Right atrium auricular region (tissue), 2 donors: Measurements from ENCODE around the gene NDUFS6. TPM values are rescaled to one million over a fixed set of nuclear protein-coding genes. Genes with fewer than 3 reads are reported as not detected.

Experiments
- DNase-seq: peaks from one replicate; pipeline ENCODE4 v3.0.0-alpha.2; 2019; ENCODE audit warnings: low spot score
- H3K27ac ChIP-seq, 2 donors: fragments of 200-600 bp; sonication (generic); 1 replicate in 1 of 2; 2 replicates in 1 of 2; pipeline ENCODE4 v1.5.1; 2016 to 2019
- H3K27me3 ChIP-seq, 2 donors: fragments of 200-600 bp; sonication (generic); one replicate each; pipeline versions ENCODE4 v1.5.1 to v1.6.0; 2017 to 2019
- H3K36me3 ChIP-seq: fragments of 200-600 bp; sonication (generic); one replicate; pipeline ENCODE4 v1.5.1; 2016
- H3K4me1 ChIP-seq, 2 donors: fragments of 200-600 bp; sonication (generic); one replicate each; pipeline versions ENCODE4 v1.5.1 to v1.6.0; 2017 to 2019
- H3K4me3 ChIP-seq, 2 donors: fragments of 200-600 bp; sonication (generic); 1 replicate in 1 of 2; 2 replicates in 1 of 2; pipeline ENCODE4 v1.5.1; 2017 to 2019; ENCODE audit warnings: mild to moderate bottlenecking in 1 of 2, moderate library complexity in 1 of 2
- H3K9me3 ChIP-seq, 2 donors: fragments of 200-600 bp; sonication (generic); one replicate each; pipeline ENCODE4 v1.5.1; 2019
- CTCF ChIP-seq, 2 donors: fragments of 200-600 bp; sonication (generic); IDR thresholded peaks; one replicate each; pipeline ENCODE4 v1.5.1; 2019; ENCODE audit warnings: antibody characterized with exemption in 2 of 2
- total RNA-seq, 2 donors: library from RNA; depleted of rRNA; stranded (reverse); fragments of >200 nt; gene quantifications; one replicate each; pipeline ENCODE4 v1.1.0, GENCODE V29; 2016

The NDUFS6 gene
- total RNA-seq, 2 donors from 2014 or later: 130 to 135 TPM

DNA sequence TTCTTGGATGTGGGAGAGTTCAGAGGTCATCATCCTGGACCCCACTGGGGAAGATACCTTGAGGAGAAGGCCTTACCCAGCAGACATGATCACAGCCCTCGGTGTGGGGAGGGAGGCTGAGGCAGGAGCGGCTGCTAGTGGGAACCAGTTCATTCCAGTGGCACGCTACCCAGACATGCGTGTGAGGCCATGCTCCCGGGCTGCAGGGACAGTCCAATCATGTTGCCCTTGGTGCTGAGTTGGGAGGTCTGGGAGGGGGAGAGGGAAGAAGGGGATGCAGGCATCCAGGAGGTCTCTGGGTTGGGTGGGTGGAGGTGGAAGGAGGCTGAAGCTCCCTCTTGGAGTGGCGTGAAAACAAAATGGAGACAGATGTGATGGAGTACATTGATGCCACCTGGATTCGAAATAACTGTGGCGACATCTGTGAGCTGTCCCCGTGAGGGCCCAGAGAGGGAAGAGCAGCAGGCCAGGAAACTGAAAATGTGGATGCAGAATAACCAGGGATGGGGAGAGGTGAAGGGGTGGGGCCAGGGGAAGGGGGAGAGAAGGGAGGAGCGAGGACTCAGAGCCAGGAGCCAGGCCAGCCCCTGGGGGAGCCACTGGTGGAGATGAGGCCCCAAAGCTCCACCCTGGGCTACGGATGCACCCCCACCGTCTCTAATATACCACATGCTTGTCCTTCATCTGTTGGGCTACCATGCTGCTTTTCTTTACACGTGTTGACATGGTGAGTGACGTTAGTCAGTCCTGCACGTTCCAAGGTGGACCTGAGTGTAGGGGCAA lies 16.2 kb downstream of the NDUFS6 start:
- Histone ChIP-seq H3K9me3 (no peaks in the 10 kb centered on the region), H3K36me3 (peaks cover 81% of the 10 kb centered on the region)
- TF ChIP-seq CTCF (IDR thresholded peaks at IDR 0.05): no peak

GRCh38 chr5:1818784-1819183 lies 17.6 kb downstream of the NDUFS6 start:
- no peaks in the 10 kb centered on the region for H3K4me1 ChIP-seq
- peaks cover 72% of the 10 kb centered on the region for H3K36me3 ChIP-seq

More for the DNA sequence above, 16.2 kb downstream of the NDUFS6 start:
- Histone ChIP-seq H3K27ac (no peak overlapping the region), H3K4me1 (no peaks in the 10 kb centered on the region), H3K4me3 (no peak overlapping the region), H3K27me3 (no peaks in the 10 kb centered on the region)
- DNase-seq: no peak

DNA sequence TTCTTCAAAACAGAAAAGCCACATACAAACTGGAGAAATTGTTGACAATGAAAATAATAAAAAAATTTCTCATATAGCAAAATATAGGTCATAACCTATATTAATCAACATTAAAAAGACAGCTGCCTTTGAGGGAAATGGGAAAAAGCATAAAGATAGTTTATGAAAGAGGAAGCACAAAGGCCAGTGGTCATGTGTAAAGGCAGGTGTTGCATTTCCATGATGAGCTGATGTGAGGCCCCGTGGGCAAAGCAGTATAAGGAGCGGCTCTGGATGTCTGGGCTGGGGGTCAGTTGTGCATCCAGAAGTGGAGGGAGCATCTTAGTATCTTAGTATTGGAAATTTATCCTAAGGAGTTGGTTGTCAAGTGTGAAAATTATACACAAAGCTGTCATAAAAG lies 18.3 kb downstream of the NDUFS6 start:
- H3K4me3 ChIP-seq: no peak overlapping the region
- no peaks in the 10 kb centered on the region for H3K27me3 ChIP-seq
- no peaks in the 10 kb centered on the region for H3K4me1 ChIP-seq
- no peaks in the 10 kb centered on the region for H3K9me3 ChIP-seq
- no peak for TF ChIP-seq CTCF (IDR thresholded peaks at IDR 0.05)
- H3K36me3 ChIP-seq: peaks cover 69% of the 10 kb centered on the region
- DNase-seq: no peak
- no peak overlapping the region for H3K27ac ChIP-seq

More at GRCh38 chr5:1818784-1819183, 17.6 kb downstream of the NDUFS6 start:
- no peak overlapping the region for H3K27ac ChIP-seq
- no peak for DNase-seq
- no peaks in the 10 kb centered on the region for H3K9me3 ChIP-seq
- no peaks in the 10 kb centered on the region for H3K27me3 ChIP-seq
- TF ChIP-seq CTCF (IDR thresholded peaks at IDR 0.05): no peak
- no peak overlapping the region for H3K4me3 ChIP-seq

DNA sequence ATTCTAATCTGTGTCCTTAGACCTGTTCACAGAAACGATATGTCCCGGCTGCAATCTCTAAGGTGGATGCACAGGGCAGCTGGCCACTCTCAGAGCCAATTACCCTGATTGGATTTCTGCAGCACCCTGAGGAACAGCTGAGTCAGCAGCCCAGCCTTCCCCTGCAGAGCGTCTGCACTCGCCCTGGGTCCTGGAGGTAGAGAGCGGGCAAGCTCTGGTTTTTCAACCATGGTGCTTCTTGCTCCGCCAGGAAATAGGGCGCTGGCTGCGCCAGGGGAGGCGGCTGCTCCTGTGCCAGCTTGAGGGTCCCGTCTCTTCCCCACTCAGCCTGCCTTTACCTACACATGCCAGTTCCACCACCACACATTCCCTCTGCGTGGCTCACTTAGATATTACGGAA lies 19.2 kb downstream of the NDUFS6 start:
- Histone ChIP-seq H3K4me3 (no peak overlapping the region), H3K36me3 (peaks cover 69% of the 10 kb centered on the region), H3K9me3 (no peaks in the 10 kb centered on the region), H3K27ac (no peak overlapping the region), H3K27me3 (no peaks in the 10 kb centered on the region), H3K4me1 (no peaks in the 10 kb centered on the region)
- no peak for DNase-seq
- no peak for TF ChIP-seq CTCF (IDR thresholded peaks at IDR 0.05)

DNA sequence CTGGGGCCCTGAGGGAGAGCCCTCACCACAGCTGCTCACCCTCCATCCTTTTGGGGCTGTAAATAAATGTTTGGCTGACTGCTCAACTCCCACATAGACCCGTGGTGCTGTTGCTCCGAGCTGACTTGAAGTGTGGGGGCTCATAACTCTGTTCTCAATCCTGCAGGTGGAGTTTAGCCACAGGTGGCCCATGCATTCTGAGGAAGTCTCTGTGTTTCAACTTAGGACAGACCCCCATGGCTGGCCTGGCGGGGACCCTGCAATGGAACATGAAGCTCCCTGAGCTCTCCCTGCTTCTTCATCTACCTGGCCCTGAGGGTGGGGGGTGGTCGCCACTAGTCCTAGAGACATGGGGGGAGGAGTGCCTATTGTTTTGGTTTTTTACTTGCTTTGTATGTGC lies 19.7 kb downstream of the NDUFS6 start:
- DNase-seq: no peak
- no peak for TF ChIP-seq CTCF (IDR thresholded peaks at IDR 0.05)
- Histone ChIP-seq H3K27me3 (no peaks in the 10 kb centered on the region), H3K4me1 (no peaks in the 10 kb centered on the region), H3K36me3 (peaks cover 67% of the 10 kb centered on the region), H3K9me3 (no peaks in the 10 kb centered on the region), H3K4me3 (no peak overlapping the region), H3K27ac (no peak overlapping the region)

- no peak for DNase-seq
- Histone ChIP-seq H3K9me3 (no peaks in the 10 kb centered on the region), H3K4me1 (no peaks in the 10 kb centered on the region), H3K4me3 (no peak overlapping the region), H3K27ac (no peak overlapping the region), H3K27me3 (no peaks in the 10 kb centered on the region), H3K36me3 (peaks cover 58% of the 10 kb centered on the region)
- TF ChIP-seq CTCF (IDR thresholded peaks at IDR 0.05): no peak
These were observed 20.7 kb downstream of the NDUFS6 start for GRCh38 chr5:1821862-1822261.
